K562 (cell line): ENCODE data around the gene BCL6B. TPM values are rescaled to one million over a fixed set of nuclear protein-coding genes. Genes with fewer than 3 reads are reported as not detected.

Source experiments
- ATAC-seq: fragments of 200-7000 bp; cut with Tn5 transposase; 3 replicates; pipeline ENCODE4 v1.9.1; 2020; ENCODE audit warnings: moderate library complexity
- BruUV-seq: library from RNA; stranded (reverse); fragments of 400-500 nt; replicated peaks from 2 replicates; lab custom pipeline; 2021; lab: Mats Ljungman, UMichigan
- CTCF ChIA-PET: fragments of 300-600 bp; formaldehyde crosslinking; extraction: SDS; loops from one replicate; lab custom pipeline; 2021; ENCODE audit warnings: low intra/inter-chr PET ratio; lab: Yijun Ruan, JAX
- POLR2A ChIA-PET: fragments of 300-600, 350-650 bp; sonication (Branson Sonifier 250); formaldehyde crosslinking; extraction: SDS; loops from one replicate; lab custom pipeline; 2021; ENCODE audit warnings: antibody characterized with exemption, inconsistent platforms; lab: Yijun Ruan, JAX
- DNase-seq, 4 experiments: peaks; one replicate each; pipeline versions ENCODE4 v3.0.0 to v3.0.0-alpha.2; 2011 to 2018; ENCODE audit warnings: low spot score in 3 of 4, mixed read lengths in 3 of 4; ENCODE audit errors: extremely low read depth in 1 of 4
- FAIRE-seq: peaks from 2 replicates; lab custom pipeline; 2011; peaks lifted over from hg19 to GRCh38; lab: Jason Lieb, UNC
- H2AFZ ChIP-seq: 2 replicates; pipeline ENCODE4 v1.6.0; 2011; ENCODE audit warnings: low read depth, low read length, control low read depth, inconsistent platforms
- H3K27ac ChIP-seq: fragments of 200-600 bp; 3 replicates; pipeline ENCODE4 v1.8.0; 2011; ENCODE audit warnings: low read depth, mild to moderate bottlenecking, control low read depth, inconsistent platforms, low read length, moderate library complexity, mixed read lengths; ENCODE audit errors: extremely low read depth
- H3K27me3 ChIP-seq, 2 experiments: fragments of 300-600 bp in 1 of 2; 2 replicates in 1 of 2; 3 replicates in 1 of 2; pipeline versions ENCODE4 v1.6.0 to v1.8.0; 2011; ENCODE audit warnings: inconsistent platforms in 2 of 2, low read length in 2 of 2, mild to moderate bottlenecking in 1 of 2, mixed read lengths in 1 of 2, moderate library complexity in 1 of 2; ENCODE audit not compliant: control insufficient read depth in 2 of 2, insufficient read depth in 2 of 2
- H3K36me3 ChIP-seq: fragments of 300-600 bp; 3 replicates; pipeline ENCODE4 v1.8.0; 2011; ENCODE audit warnings: mild to moderate bottlenecking, low read length, inconsistent platforms; ENCODE audit not compliant: control insufficient read depth, insufficient read depth
- H3K4me1 ChIP-seq, 2 experiments: fragments of 200-600 bp in 1 of 2; replicated peaks in 1 of 2; 2 replicates in 1 of 2; 3 replicates in 1 of 2; pipeline versions ENCODE4 v1.5.1 to v1.8.0; 2011; ENCODE audit warnings: inconsistent platforms in 2 of 2, low read length in 2 of 2, mild to moderate bottlenecking in 1 of 2, mixed read lengths in 1 of 2, moderate library complexity in 1 of 2; ENCODE audit not compliant: control insufficient read depth in 2 of 2, insufficient read depth in 2 of 2
- H3K4me2 ChIP-seq: 2 replicates; pipeline ENCODE4 v1.6.1; 2011; ENCODE audit warnings: low read length, control low read depth, inconsistent platforms, mixed read lengths; ENCODE audit not compliant: insufficient read depth
- H3K4me3 ChIP-seq: fragments of 200-600 bp; sonication (generic), shearing (Covaris generic); 2 replicates; pipeline ENCODE4 v1.5.1; 2016; ENCODE audit warnings: control low read depth, inconsistent platforms
- H3K79me2 ChIP-seq: fragments of 200-600 bp; 3 replicates; pipeline ENCODE4 v1.8.0; 2011; ENCODE audit warnings: low read length, inconsistent platforms; ENCODE audit not compliant: control insufficient read depth, insufficient read depth
- H3K9ac ChIP-seq, 2 experiments: 2 replicates each; pipeline versions ENCODE4 v1.6.0 to v1.6.1; 2011; ENCODE audit warnings: low read depth in 2 of 2, low read length in 2 of 2, control low read depth in 1 of 2, inconsistent platforms in 1 of 2, mild to moderate bottlenecking in 1 of 2, mixed read lengths in 1 of 2; ENCODE audit not compliant: insufficient read depth in 1 of 2
- H3K9me1 ChIP-seq: one replicate; pipeline ENCODE4 v1.6.0; 2011; ENCODE audit warnings: inconsistent platforms, mild to moderate bottlenecking, low read length, moderate library complexity; ENCODE audit not compliant: control insufficient read depth, insufficient read depth
- H3K9me3 ChIP-seq: replicated peaks from 2 replicates; pipeline ENCODE4 v1.5.1; 2011; ENCODE audit warnings: low read depth, low read length, inconsistent platforms; ENCODE audit not compliant: control insufficient read depth, insufficient read depth
- H4K20me1 ChIP-seq: replicated peaks from 2 replicates; pipeline ENCODE4 v1.6.1; 2011; ENCODE audit warnings: low read length, inconsistent platforms, mixed read lengths; ENCODE audit not compliant: control insufficient read depth, insufficient read depth
- ATF2 ChIP-seq: sonication (generic); formaldehyde crosslinking; IDR thresholded peaks from 2 replicates; pipeline ENCODE4 v1.8.1; 2022; ENCODE audit warnings: missing genetic modification reagents
- CTCF ChIP-seq, 3 experiments: IDR thresholded peaks in 2 of 3; conservative IDR thresholded peaks in 1 of 3; 2 replicates each; pipeline ENCODE4 v1.5.1; 2011 to 2012; ENCODE audit warnings: low read length in 3 of 3, mild to moderate bottlenecking in 3 of 3, control low read depth in 2 of 3, improper control_type of control experiment in 1 of 3, inconsistent platforms in 1 of 3, low read depth in 1 of 3, mixed read lengths in 1 of 3, moderate library complexity in 1 of 3; ENCODE audit not compliant: insufficient read depth in 2 of 3
- MYBL2 ChIP-seq, 2 experiments: fragments of 450-650 bp in 1 of 2; sonication (generic) in 1 of 2; formaldehyde crosslinking in 1 of 2; IDR thresholded peaks; 2 replicates each; pipeline versions ENCODE4 v1.6.1 to v1.8.1; 2017 to 2022; ENCODE audit warnings: borderline replicate concordance in 1 of 2, inconsistent platforms in 1 of 2, low read depth in 1 of 2, mild to moderate bottlenecking in 1 of 2, missing genetic modification reagents in 1 of 2, moderate library complexity in 1 of 2
- NR3C1 ChIP-seq: sonication (generic); formaldehyde crosslinking; IDR thresholded peaks from 2 replicates; pipeline ENCODE4 v1.8.1; 2022; ENCODE audit warnings: missing genetic modification reagents
- ZBTB7A ChIP-seq: IDR thresholded peaks from 2 replicates; pipeline ENCODE4 v1.6.1; 2011; ENCODE audit warnings: low read depth, mild to moderate bottlenecking, low read length, moderate library complexity, borderline replicate concordance; ENCODE audit not compliant: control insufficient read depth
- ZNF239 ChIP-seq: fragments of 250-450 bp; sonication (Bioruptor Pico); IDR thresholded peaks from 2 replicates; pipeline ENCODE4 v1.4.0; 2020; ENCODE audit warnings: mild to moderate bottlenecking
- WGBS: fragments of 100-300 bp; shearing (Covaris generic); methylation state at CpG from one replicate; pipeline ENCODE4 v1.1.6; 2016; ENCODE audit warnings: low coverage, mixed read lengths; ENCODE audit not compliant: insufficient coverage; ENCODE audit errors: missing lambda C conversion rate; 5-methylcytosine and 5-hydroxymethylcytosine counted together
- in situ Hi-C: fragments of 300-500 bp; cut with MboI; formaldehyde crosslinking; loops from 4 replicates; pipeline ENCODE4 v1.15.0; 2018; ENCODE audit warnings: inconsistent platforms, mixed read lengths
- intact Hi-C: fragments of 100-400 bp; cut with micrococcal nuclease; formaldehyde crosslinking; loops from 2 replicates; pipeline ENCODE4 v1.14.2; 2022
- polyA plus RNA-seq, 8 experiments: library from polyadenylated mRNA; depleted of rRNA in 4 of 8; stranded (reverse) in 5 of 8; unstranded in 3 of 8; fragments of >200 nt; fragmentation: Nextera tagmentation in 2 of 8; fragmentation: Illumina TruSeq in 1 of 8; extraction: Ambion mirVana in 2 of 8; extraction: Trizol in 1 of 8; gene quantifications; 2 replicates each; pipeline versions ENCODE4 v1.2.1 to v1.2.3, GENCODE V29; 2011 to 2014; ENCODE audit warnings: inconsistent platforms in 1 of 8, missing spikeins in 1 of 8
- total RNA-seq, 7 experiments: library from RNA; depleted of rRNA in 6 of 7; stranded (reverse); fragments of >200 nt in 6 of 7; fragmentation: Illumina TruSeq in 2 of 7; extraction: Trizol in 2 of 7; gene quantifications; 2 replicates each; pipeline versions ENCODE4 v1.2.1 to v1.2.3, GENCODE V29; 2011 to 2021; ENCODE audit warnings: low replicate concordance in 1 of 7

BCL6B gene
- total and polyA plus RNA-seq, 9 of the 15 experiments (the other 6 are each of a cell fraction or from before 2014, with no cell fraction given) = 0.89 to 5.0 (median 3.6) TPM

GRCh38 chr17:7038025-7038862 lies 15.4 kb downstream of the BCL6B start:
- BruUV-seq = no TSS peak
- no peak for FAIRE-seq
- H3K9me3 ChIP-seq = no peaks in the 10 kb centered on the region
- DNase-seq = no peak
- in situ Hi-C loops = loop anchor here (25.0 kb wide), 1 partner anchor 524 kb away; the partner anchor contains the start of genes SENP3 and TNFSF13
- no peak for ATAC-seq
- peak overlapping the region in 1 of 2 experiments; percentile 50; a peak in 1 of 4 replicates for H3K9ac ChIP-seq
- peaks cover 11 to 34% of the 10 kb centered on the region in 2 experiments; a peak in 4 of 5 replicates for H3K4me1 ChIP-seq
- H3K4me2 ChIP-seq = peak overlapping the region; percentile 29; the same call in 1 of the 2 replicates
- 81% methylated on average over 13 of the region's 19 CpGs for WGBS
- no peaks in the 10 kb centered on the region for H3K27me3 ChIP-seq
- no peak overlapping the region for H3K4me3 ChIP-seq
- H2AFZ ChIP-seq = no peak overlapping the region
- H3K36me3 ChIP-seq = no peaks in the 10 kb centered on the region
- no peaks in the 10 kb centered on the region for H4K20me1 ChIP-seq
- no peaks in the 10 kb centered on the region for H3K9me1 ChIP-seq
- no peak overlapping the region for H3K27ac ChIP-seq
- intact Hi-C loops = no loop called here
- CTCF ChIA-PET = no interaction called here
- H3K79me2 ChIP-seq = peaks cover 21% of the 10 kb centered on the region
- TF ChIP-seq CTCF (IDR thresholded peaks at IDR 0.05 in 2 of 3, conservative IDR thresholded peaks at IDR 0.05 in 1 of 3; ENCODE audit: insufficient read depth in 2 of 3, low read depth in 1 of 3, low read length in 3 of 3) (peak; percentile 14 to 21 (median 18); a peak in 1 of 6 replicates), ATF2 (CRISPR knock-in tag) (no peak), MYBL2 (IDR thresholded peaks at IDR 0.05; ENCODE audit: low read depth) (no peak), MYBL2 (CRISPR knock-in tag; IDR thresholded peaks at IDR 0.05; ENCODE audit: borderline replicate concordance) (no peak), NR3C1 (CRISPR knock-in tag) (no peak), ZNF239 (CRISPR knock-in tag) (no peak), ZBTB7A (peak; percentile 37; the same call in 1 of the 2 replicates)
- POLR2A ChIA-PET = interaction anchor here (0.7 to 0.8 kb wide), 2 partner anchors 180 to 182 kb away, joined by 3 read pairs; partner anchors contain the start of genes ACADVL and DLG4
